K562 (cell line): ENCODE results near the gene MLX. TPM values are rescaled to one million over a fixed set of nuclear protein-coding genes. Genes with fewer than 3 reads are reported as not detected.

ENCODE experiments used
- CREB5 ChIP-seq: fragments of 250-450 bp; sonication (Bioruptor Pico); IDR thresholded peaks from 2 replicates; pipeline ENCODE4 v1.5.0; 2020; ENCODE audit warnings: mild to moderate bottlenecking
- EP400 ChIP-seq: fragments of 450-650 bp; IDR thresholded peaks from 2 replicates; pipeline ENCODE4 v1.6.1; 2017; ENCODE audit warnings: antibody characterized with exemption, mild to moderate bottlenecking, moderate library complexity
- ETV1 ChIP-seq: fragments of 450-650 bp; conservative IDR thresholded peaks from 2 replicates; pipeline ENCODE4 v1.6.1; 2016; ENCODE audit warnings: missing genetic modification characterization, control low read depth, low read depth, missing compliant biosample characterization
- HINFP ChIP-seq: fragments of 450-650 bp; conservative IDR thresholded peaks from 2 replicates; pipeline ENCODE4 v1.6.1; 2016; ENCODE audit warnings: missing genetic modification characterization, low read depth, mild to moderate bottlenecking, control low read depth, missing compliant biosample characterization
- IRF1 ChIP-seq: sonication (generic); formaldehyde crosslinking; IDR thresholded peaks from 2 replicates; pipeline ENCODE4 v1.8.0; 2022; ENCODE audit warnings: missing genetic modification reagents, mild to moderate bottlenecking, borderline replicate concordance
- MCM3 ChIP-seq: fragments of 450-650 bp; IDR thresholded peaks from 2 replicates; pipeline ENCODE4 v1.6.1; 2016
- NUFIP1 ChIP-seq: fragments of 450-650 bp; IDR thresholded peaks from 2 replicates; pipeline ENCODE4 v1.6.1; 2018; ENCODE audit not compliant: partially characterized antibody
- PATZ1 ChIP-seq: fragments of 250-450 bp; sonication (Bioruptor Pico); IDR thresholded peaks from 2 replicates; pipeline ENCODE4 v1.5.0; 2020; ENCODE audit warnings: mild to moderate bottlenecking, borderline replicate concordance
- PHB ChIP-seq: fragments of 250-450 bp; sonication (Bioruptor Pico); IDR thresholded peaks from 2 replicates; pipeline ENCODE4 v1.5.0; 2021
- RAD51 ChIP-seq: fragments of 450-650 bp; IDR thresholded peaks from 2 replicates; pipeline ENCODE4 v1.7.1; 2016; ENCODE audit warnings: low read depth, mild to moderate bottlenecking, borderline replicate concordance
- RCOR1 ChIP-seq, 2 experiments: IDR thresholded peaks; 2 replicates each; pipeline ENCODE4 v1.6.1; 2012; ENCODE audit warnings: low read depth in 2 of 2, low read length in 2 of 2, borderline replicate concordance in 1 of 2, improper control_type of control experiment in 1 of 2
- RFX5 ChIP-seq: IDR thresholded peaks from 2 replicates; pipeline ENCODE4 v1.6.1; 2011; ENCODE audit warnings: low read depth, mild to moderate bottlenecking, improper control_type of control experiment, low read length
- SMAD4 ChIP-seq: fragments of 250-450 bp; sonication (Bioruptor Pico); conservative IDR thresholded peaks from 2 replicates; pipeline ENCODE4 v1.8.0; 2021; ENCODE audit warnings: inconsistent platforms, mild to moderate bottlenecking, moderate library complexity
- ZEB2 ChIP-seq: fragments of 450-650 bp; IDR thresholded peaks from 2 replicates; pipeline ENCODE4 v1.6.1; 2016
- ZNF274 ChIP-seq: IDR thresholded peaks from 2 replicates; pipeline ENCODE4 v1.6.1; 2011; ENCODE audit warnings: low read depth, mild to moderate bottlenecking, low read length, moderate library complexity, borderline replicate concordance
- ZNF347 ChIP-seq: fragments of 450-650 bp; formaldehyde crosslinking; IDR thresholded peaks from 2 replicates; pipeline ENCODE4 v1.4.0; 2020; ENCODE audit warnings: low read depth, mild to moderate bottlenecking, moderate library complexity
- ZNF445 ChIP-seq: fragments of 250-450 bp; sonication (Bioruptor Pico); IDR thresholded peaks from 2 replicates; pipeline ENCODE4 v1.4.0; 2020; ENCODE audit warnings: low read depth, mild to moderate bottlenecking, moderate library complexity
- ZNF592 ChIP-seq: fragments of 450-650 bp; IDR thresholded peaks from 2 replicates; pipeline ENCODE4 v1.6.1; 2017; ENCODE audit warnings: antibody characterized with exemption, mild to moderate bottlenecking
- polyA plus RNA-seq, 8 experiments: library from polyadenylated mRNA; depleted of rRNA in 4 of 8; stranded (reverse) in 5 of 8; unstranded in 3 of 8; fragments of >200 nt; fragmentation: Nextera tagmentation in 2 of 8; fragmentation: Illumina TruSeq in 1 of 8; extraction: Ambion mirVana in 2 of 8; extraction: Trizol in 1 of 8; gene quantifications; 2 replicates each; pipeline versions ENCODE4 v1.2.1 to v1.2.3, GENCODE V29; 2011 to 2014; ENCODE audit warnings: inconsistent platforms in 1 of 8, missing spikeins in 1 of 8
- total RNA-seq, 7 experiments: library from RNA; depleted of rRNA in 6 of 7; stranded (reverse); fragments of >200 nt in 6 of 7; fragmentation: Illumina TruSeq in 2 of 7; extraction: Trizol in 2 of 7; gene quantifications; 2 replicates each; pipeline versions ENCODE4 v1.2.1 to v1.2.3, GENCODE V29; 2011 to 2021; ENCODE audit warnings: low replicate concordance in 1 of 7

The MLX gene
- total and polyA plus RNA-seq, 9 of the 15 experiments (the other 6 are each of a cell fraction or from before 2014, with no cell fraction given) = 42.9 to 100 (median 58.9) TPM

- TF ChIP-seq RAD51 = no peak
- no peak for TF ChIP-seq NUFIP1
- TF ChIP-seq ETV1 (tag) = 0 out of 2 replicates have a peak, but pooled peaks have one; percentile 34
- no peak for TF ChIP-seq IRF1
- TF ChIP-seq ZNF347 = no peak
- TF ChIP-seq RFX5 = no peak
- TF ChIP-seq RCOR1 (IDR thresholded peaks at IDR 0.05; ENCODE audit: borderline replicate concordance in 1 of 2, low read depth in 2 of 2, low read length in 2 of 2) = peak in 1 of 2 experiments; percentile 81; a peak in 2 of 4 replicates
- TF ChIP-seq PATZ1 (CRISPR knock-in tag) = no peak
- peak; percentile 74 for TF ChIP-seq SMAD4 (CRISPR knock-in tag)
- TF ChIP-seq ZNF445 (CRISPR knock-in tag) = no peak
- peak; percentile 74 for TF ChIP-seq EP400
- no peak for TF ChIP-seq CREB5 (CRISPR knock-in tag)
- TF ChIP-seq ZNF274 = no peak
- TF ChIP-seq PHB (CRISPR knock-in tag) = no peak
- no peak for TF ChIP-seq ZEB2
- TF ChIP-seq HINFP (tag) = no peak
- TF ChIP-seq MCM3 = no peak
- TF ChIP-seq ZNF592 = peak; percentile 67
These were observed 13.6 kb upstream of the MLX start (continued) for GRCh38 chr17:42553161-42553818.
